T-helper 17 cell (primary cell): Measurements from ENCODE around the gene DUS2. TPM values are rescaled to one million over a fixed set of nuclear protein-coding genes. Genes with fewer than 3 reads are reported as not detected.
A peak's percentile ranks its signal among the peaks of the same experiment; 100 is the strongest.
"Not testable (repeated sequence)": the region's sequence is repeated elsewhere in the genome, so short reads cannot be mapped to it uniquely, and the experiment has no call there.

Experiments used
- ATAC-seq: fragments of 150-1000 bp; cut with Tn5 transposase; 2 replicates; pipeline ENCODE4 v1.10.0; 2021; ENCODE audit warnings: mild to moderate bottlenecking, moderate library complexity
- DNase-seq, 3 donors: peaks; one replicate each; pipeline versions ENCODE4 v3.0.0 to v3.0.0-alpha.2; 2020 to 2021
- H3K9me3 ChIP-seq: one replicate; pipeline ENCODE4 v1.7.0; 2013; ENCODE audit warnings: low read length, mild to moderate bottlenecking; ENCODE audit not compliant: control insufficient read depth, poor library complexity, severe bottlenecking
- H3K27ac Mint-ChIP-seq: one replicate; pipeline ENCODE4 v1.8.0; 2022; ENCODE audit warnings: mild to moderate bottlenecking, moderate library complexity, mixed read lengths
- H3K27me3 Mint-ChIP-seq: one replicate; pipeline ENCODE4 v1.8.0; 2022; ENCODE audit warnings: mixed read lengths
- H3K36me3 Mint-ChIP-seq: one replicate; pipeline ENCODE4 v1.8.0; 2022; ENCODE audit warnings: low read depth, mixed read lengths
- H3K4me1 Mint-ChIP-seq: one replicate; pipeline ENCODE4 v1.8.0; 2022; ENCODE audit warnings: mild to moderate bottlenecking, mixed read lengths
- H3K4me3 Mint-ChIP-seq: one replicate; pipeline ENCODE4 v1.8.0; 2022; ENCODE audit warnings: mild to moderate bottlenecking, moderate library complexity, mixed read lengths
- total RNA-seq, 4 donors: library from RNA in 2 of 4; stranded (reverse) in 2 of 4; gene quantifications; one replicate each; pipeline ENCODE4 v1.2.3 and lab custom pipeline; 2022 to 2026

DUS2 gene
- total RNA-seq, 2 donors from 2014 or later: 12.0 to 12.3 TPM

GRCh38 chr16:67990018-67990386, 33.1 kb upstream of the DUS2 start:
- H3K4me1 Mint-ChIP-seq: peaks cover 22% of the 10 kb centered on the region
- no peak overlapping the region for H3K27ac Mint-ChIP-seq
- H3K36me3 Mint-ChIP-seq: no peaks in the 10 kb centered on the region

GRCh38 chr16:67992661-67993206, 30.4 kb upstream of the DUS2 start:
- no peaks in the 10 kb centered on the region for H3K27me3 Mint-ChIP-seq
- peaks cover 27% of the 10 kb centered on the region for H3K4me1 Mint-ChIP-seq
- H3K27ac Mint-ChIP-seq: peak overlapping the region; percentile 84
- H3K36me3 Mint-ChIP-seq: no peaks in the 10 kb centered on the region
- H3K9me3 ChIP-seq: no peaks in the 10 kb centered on the region
- H3K4me3 Mint-ChIP-seq: peak overlapping the region; percentile 88
- no peak for ATAC-seq
- no peak for DNase-seq

More at GRCh38 chr16:67990018-67990386, 33.1 kb upstream of the DUS2 start:
- Mint-ChIP-seq H3K27me3 (no peaks in the 10 kb centered on the region), H3K4me3 (no peak overlapping the region)
- H3K9me3 ChIP-seq: no peaks in the 10 kb centered on the region
- ATAC-seq (no peak), DNase-seq (no peak)

DNA sequence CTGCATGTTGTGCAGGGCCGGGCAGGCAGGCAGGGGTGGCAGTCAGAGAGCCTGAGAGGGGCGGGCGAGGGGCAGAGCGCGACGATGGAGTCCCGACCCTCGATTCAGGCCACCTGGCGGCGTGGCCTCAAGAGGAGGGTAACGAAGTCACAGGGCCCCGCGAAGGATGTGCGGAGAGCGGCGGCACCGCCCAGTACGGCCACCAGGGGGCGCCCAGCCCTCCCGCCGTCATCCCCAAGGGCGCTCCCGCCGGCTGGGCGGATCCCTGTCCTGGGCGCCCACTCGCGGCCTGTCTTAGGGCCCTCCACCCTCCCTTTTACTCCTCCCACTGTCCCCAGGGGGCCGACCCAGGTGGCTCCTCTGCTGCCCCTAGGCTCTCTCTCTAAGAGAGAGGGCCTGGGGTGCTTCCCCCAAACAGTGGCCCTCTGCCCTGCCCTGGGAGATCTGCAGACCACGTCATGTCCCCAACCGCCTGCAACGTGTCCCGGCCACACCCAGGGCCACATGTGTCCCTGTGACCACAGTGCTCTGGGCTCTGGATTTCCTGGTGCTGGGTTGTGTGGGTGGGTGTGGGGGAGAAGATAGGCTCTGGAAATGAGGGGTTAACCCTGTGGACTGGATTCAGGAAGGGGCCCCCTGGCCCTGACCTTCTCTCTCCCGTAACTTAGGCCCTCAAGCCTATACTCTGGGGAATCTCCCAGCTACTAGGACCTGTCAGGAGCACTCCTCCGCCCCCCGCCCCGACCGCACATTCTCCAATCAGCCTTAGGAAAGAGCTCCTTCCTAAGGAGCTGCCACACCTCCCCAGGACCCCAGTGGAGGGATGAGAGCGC, 29.7 kb upstream of the DUS2 start:
- DNase-seq: peak; percentile 76 to 82 (median 77)
- Mint-ChIP-seq H3K4me3 (peak overlapping the region; percentile 88), H3K4me1 (peaks cover 23% of the 10 kb centered on the region), H3K27ac (peak overlapping the region; percentile 84), H3K36me3 (no peaks in the 10 kb centered on the region), H3K27me3 (no peaks in the 10 kb centered on the region)
- peak; percentile 92 for ATAC-seq
- H3K9me3 ChIP-seq: no peaks in the 10 kb centered on the region

DNA sequence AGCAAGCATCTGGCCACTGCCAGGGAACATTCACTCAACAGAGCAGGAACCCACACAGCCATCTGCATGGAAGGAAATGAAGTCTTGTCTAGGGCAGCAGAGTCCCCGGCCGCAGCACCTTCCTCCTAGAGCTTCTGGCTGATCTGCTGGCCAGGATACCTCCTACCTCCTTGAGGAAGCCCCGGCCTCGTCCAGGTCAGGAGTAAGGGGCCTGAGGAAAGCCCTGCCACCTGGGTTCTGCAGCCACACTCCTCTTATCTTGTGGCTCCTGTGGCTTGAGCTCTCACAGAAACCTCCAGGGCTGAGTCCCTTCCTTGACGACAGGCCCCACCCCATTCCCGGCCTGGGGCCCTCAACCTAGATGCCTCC, 29.1 kb upstream of the DUS2 start:
- not testable (repeated sequence) for DNase-seq, H3K27me3 Mint-ChIP-seq, H3K36me3 Mint-ChIP-seq, H3K9me3 ChIP-seq
- peak overlapping the region; percentile 84 for H3K27ac Mint-ChIP-seq
- peak; percentile 16 for ATAC-seq
- peak overlapping the region; percentile 88 for H3K4me3 Mint-ChIP-seq
- H3K4me1 Mint-ChIP-seq: peaks cover 25% of the 10 kb centered on the region

GRCh38 chr16:67995423-67995822, 27.7 kb upstream of the DUS2 start:
- H3K4me3 Mint-ChIP-seq: peak overlapping the region; percentile 36
- peak overlapping the region; percentile 84 for H3K27ac Mint-ChIP-seq
- no peak for DNase-seq
- no peak for ATAC-seq
- H3K4me1 Mint-ChIP-seq: peaks cover 37% of the 10 kb centered on the region
- H3K27me3 Mint-ChIP-seq: no peaks in the 10 kb centered on the region
- no peaks in the 10 kb centered on the region for H3K9me3 ChIP-seq
- no peaks in the 10 kb centered on the region for H3K36me3 Mint-ChIP-seq

- ATAC-seq: no peak
- Mint-ChIP-seq H3K4me1 (peaks cover 42% of the 10 kb centered on the region), H3K36me3 (no peaks in the 10 kb centered on the region), H3K4me3 (no peak overlapping the region), H3K27ac (peak overlapping the region; percentile 84), H3K27me3 (no peaks in the 10 kb centered on the region)
- H3K9me3 ChIP-seq: no peaks in the 10 kb centered on the region
- no peak for DNase-seq
Measured at GRCh38 chr16:67996666-67997065, 26.4 kb upstream of the DUS2 start.

DNA sequence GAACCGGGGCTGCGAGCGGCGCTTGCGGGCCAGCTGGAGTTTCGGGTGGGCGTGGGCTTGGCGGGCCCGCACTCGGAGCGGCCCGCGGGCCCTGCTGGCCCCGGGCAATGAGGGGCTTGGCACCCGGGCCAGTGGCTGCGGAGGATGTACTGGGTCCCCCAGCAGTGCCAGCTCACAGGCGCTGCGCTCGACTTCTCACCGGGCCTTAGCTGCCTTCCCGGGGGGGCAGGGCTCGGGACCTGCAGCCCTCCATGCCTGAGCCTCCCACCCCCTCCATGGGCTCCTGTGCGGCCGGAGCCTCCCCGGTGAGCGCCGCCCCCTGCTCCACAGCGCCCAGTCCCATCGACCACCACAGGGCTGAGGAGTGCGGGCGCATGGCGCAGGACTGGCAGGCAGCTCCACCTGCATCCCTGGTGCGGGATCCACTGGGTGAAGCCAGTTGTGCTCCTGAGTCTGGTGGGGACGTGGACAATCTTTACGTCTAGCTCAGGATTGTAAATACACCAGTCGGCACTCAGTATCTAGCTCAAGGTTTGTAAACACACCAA, 24.8 kb upstream of the DUS2 start:
- Mint-ChIP-seq H3K27ac (peak overlapping the region; percentile 85), H3K4me3 (peak overlapping the region; percentile 85), H3K4me1 (peaks cover 40% of the 10 kb centered on the region)
- H3K27me3 Mint-ChIP-seq, ATAC-seq, H3K9me3 ChIP-seq, H3K36me3 Mint-ChIP-seq, DNase-seq: not testable (repeated sequence)

DNA sequence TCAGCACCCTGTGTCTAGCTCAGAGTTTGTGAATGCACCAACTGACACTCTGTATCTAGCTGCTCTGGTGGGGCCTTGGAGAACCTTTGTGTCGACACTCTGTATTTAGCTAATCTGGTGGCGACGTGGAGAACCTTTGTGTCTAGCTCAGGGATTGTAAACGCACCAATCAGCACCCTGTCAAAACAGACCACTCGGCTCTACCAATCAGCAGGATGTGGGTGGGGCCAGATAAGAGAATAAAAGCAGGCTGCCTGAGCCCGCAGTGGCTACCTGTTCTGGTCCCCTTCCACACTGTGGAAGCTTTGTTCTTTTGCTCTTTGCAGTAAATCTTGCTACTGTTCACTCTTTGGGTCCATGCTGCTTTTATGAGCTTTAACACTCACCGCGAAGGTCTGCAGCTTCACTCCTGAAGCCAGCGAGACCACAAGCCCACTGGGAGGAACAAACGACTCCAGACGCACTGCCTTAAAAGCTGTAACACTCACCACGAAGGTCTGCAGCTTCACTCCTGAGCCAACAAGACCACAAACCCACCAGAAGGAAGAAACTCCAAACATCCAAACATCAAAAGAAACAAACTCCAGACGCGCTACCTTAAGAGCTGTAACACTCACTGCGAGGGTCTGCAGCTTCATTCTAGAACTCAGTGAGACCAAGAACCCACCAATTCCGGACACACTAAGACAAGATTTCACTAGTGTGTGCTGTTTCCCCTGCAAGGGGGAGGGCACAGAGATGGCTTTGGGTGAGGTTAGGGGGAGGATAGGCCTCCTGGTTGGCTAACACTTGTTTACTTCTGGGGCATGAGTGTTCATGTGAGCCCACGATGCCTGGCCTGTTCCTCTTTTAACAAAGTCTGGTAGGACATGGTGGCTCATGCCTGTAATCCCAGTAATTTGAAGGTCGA, 24.1 kb upstream of the DUS2 start, which contains the start of gene DPEP2:
DPEP2 (minus strand) TSS at position 706 of the 910 bp plus-strand sequence. CDS start 6,272 bp downstream, outside the sequence.
- H3K27me3 Mint-ChIP-seq, H3K36me3 Mint-ChIP-seq, DNase-seq, H3K9me3 ChIP-seq: not testable (repeated sequence)
- Mint-ChIP-seq H3K4me3 (peak within 1 kb of the TSS; percentile 85), H3K27ac (peak within 1 kb of the TSS; percentile 85), H3K4me1 (peaks cover 37% of the 10 kb centered on the region)
- ATAC-seq: peak; percentile 92

DNA sequence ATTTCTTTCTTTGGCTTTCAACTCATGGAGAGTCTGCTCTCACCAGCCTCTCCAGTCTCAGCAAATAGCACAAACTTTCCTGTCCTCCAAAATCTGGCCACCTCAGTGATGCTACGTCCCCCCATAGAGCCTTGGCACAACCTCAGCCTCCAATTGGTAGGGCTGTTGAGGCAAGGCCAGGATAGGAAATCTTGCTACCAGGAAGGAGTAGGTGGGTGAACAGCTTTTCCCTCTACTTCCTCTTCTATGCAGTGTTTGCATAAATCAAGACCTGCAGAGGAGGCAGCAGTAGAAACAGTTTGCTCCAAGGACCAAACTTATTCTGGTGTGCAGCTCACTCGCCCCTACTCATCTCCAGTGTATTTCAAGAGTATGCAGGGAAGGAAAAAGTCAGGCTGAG, 23.1 kb upstream of the DUS2 start:
- H3K9me3 ChIP-seq: no peaks in the 10 kb centered on the region
- peak overlapping the region; percentile 85 for H3K27ac Mint-ChIP-seq
- DNase-seq: no peak
- H3K27me3 Mint-ChIP-seq: no peaks in the 10 kb centered on the region
- H3K36me3 Mint-ChIP-seq: no peaks in the 10 kb centered on the region
- peak; percentile 39 for ATAC-seq
- H3K4me3 Mint-ChIP-seq: peak overlapping the region; percentile 85
- H3K4me1 Mint-ChIP-seq: peaks cover 39% of the 10 kb centered on the region

DNA sequence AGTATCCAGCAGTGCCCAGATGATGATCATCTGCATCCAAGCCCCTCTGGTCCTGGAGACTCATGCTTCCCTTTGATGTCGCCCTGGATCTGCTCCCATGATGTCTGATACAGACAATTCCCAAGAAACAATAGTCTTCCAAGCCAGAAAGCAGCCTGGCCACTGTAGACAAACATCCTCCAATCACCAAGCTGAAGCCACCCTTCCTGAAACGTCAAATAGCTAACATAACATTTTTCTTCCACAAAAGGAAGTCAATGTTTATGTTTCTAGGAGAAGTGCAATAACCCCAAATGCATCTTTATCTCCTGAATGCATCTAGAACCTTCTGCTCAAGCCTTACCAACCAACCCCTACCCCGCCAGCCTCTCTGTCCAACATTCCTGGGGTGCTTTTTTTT, 22.6 kb upstream of the DUS2 start:
- H3K9me3 ChIP-seq: no peaks in the 10 kb centered on the region
- no peaks in the 10 kb centered on the region for H3K27me3 Mint-ChIP-seq
- H3K4me3 Mint-ChIP-seq: peak overlapping the region; percentile 85
- peaks cover 35% of the 10 kb centered on the region for H3K4me1 Mint-ChIP-seq
- DNase-seq (no peak), ATAC-seq (peak; percentile 7)
- no peaks in the 10 kb centered on the region for H3K36me3 Mint-ChIP-seq
- peak overlapping the region; percentile 85 for H3K27ac Mint-ChIP-seq

DNA sequence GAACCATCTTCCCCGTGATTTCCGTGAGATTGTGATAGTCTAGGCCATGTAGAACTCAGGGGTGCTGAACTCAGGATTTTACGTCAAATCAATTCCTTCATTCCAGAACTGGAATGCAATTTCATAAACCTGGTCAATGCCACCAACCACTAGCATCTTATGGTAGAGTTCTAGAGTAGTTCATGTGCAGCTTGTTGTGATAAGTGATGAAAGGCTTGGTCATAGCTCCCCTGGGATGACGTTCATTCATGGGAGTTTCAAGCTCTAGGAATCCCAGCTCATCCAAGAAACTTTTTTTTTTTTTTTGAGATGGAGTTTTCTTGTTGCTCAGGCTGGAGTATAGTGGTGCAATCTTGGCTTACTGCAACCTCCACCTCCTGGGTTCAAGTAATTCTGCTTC, 20.1 kb upstream of the DUS2 start:
- Mint-ChIP-seq H3K4me1 (peaks cover 38% of the 10 kb centered on the region), H3K27me3 (no peaks in the 10 kb centered on the region), H3K4me3 (no peak overlapping the region), H3K27ac (no peak overlapping the region), H3K36me3 (no peaks in the 10 kb centered on the region)
- H3K9me3 ChIP-seq: no peaks in the 10 kb centered on the region
- ATAC-seq (no peak), DNase-seq (no peak)

DNA sequence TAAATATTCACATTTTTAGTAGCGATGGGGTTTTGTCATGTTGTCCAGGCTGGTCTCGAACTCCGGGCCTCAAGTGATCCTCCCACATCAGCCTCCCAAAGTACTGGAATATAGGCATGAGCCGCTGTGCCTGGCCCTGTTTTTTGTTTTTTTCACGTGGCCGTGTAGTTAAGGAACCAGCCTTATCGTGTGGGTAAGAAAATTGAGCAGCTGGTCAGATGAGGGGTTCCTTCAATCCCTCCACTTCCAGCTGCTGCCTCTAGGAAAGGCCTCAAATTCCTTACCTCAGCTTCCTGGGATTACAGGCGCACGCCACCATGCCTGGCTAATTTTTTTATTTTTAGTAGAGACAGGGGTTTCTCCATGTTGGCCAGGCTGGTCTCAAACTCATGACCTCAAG, 17.9 kb upstream of the DUS2 start:
- Mint-ChIP-seq H3K27me3 (no peaks in the 10 kb centered on the region), H3K36me3 (peaks cover 2% of the 10 kb centered on the region), H3K4me1 (peaks cover 26% of the 10 kb centered on the region), H3K27ac (peak overlapping the region; percentile 90), H3K4me3 (no peak overlapping the region)
- no peak for DNase-seq
- ATAC-seq: no peak
- no peaks in the 10 kb centered on the region for H3K9me3 ChIP-seq

- no peak for DNase-seq
- H3K4me3 Mint-ChIP-seq: peak overlapping the region; percentile 68
Measured at GRCh38 chr16:68005786-68006286, 17.2 kb upstream of the DUS2 start.

More at GRCh38 chr16:68005786-68006286, 17.2 kb upstream of the DUS2 start:
- peak; percentile 95 for ATAC-seq
- no peaks in the 10 kb centered on the region for H3K27me3 Mint-ChIP-seq
- peaks cover 26% of the 10 kb centered on the region for H3K4me1 Mint-ChIP-seq
- no peaks in the 10 kb centered on the region for H3K9me3 ChIP-seq
- H3K27ac Mint-ChIP-seq: peak overlapping the region; percentile 90
- peaks cover 2% of the 10 kb centered on the region for H3K36me3 Mint-ChIP-seq
